Thymus (tissue), 11 donors: Measurements from ENCODE around the gene GJA5. TPM values are rescaled to one million over a fixed set of nuclear protein-coding genes. Genes with fewer than 3 reads are reported as not detected.

Experiments used
- DNase-seq, 9 donors: peaks; one replicate each; pipeline ENCODE4 v3.0.0-alpha.2; 2013; ENCODE audit warnings: low spot score in 9 of 9, low read depth in 6 of 9, missing footprints in 1 of 9
- H3K27ac ChIP-seq, 2 donors: one replicate each; pipeline ENCODE4 v1.5.1; 2013; ENCODE audit warnings: control low read depth in 1 of 2, low read depth in 1 of 2, low read length in 1 of 2, mild to moderate bottlenecking in 1 of 2, moderate library complexity in 1 of 2
- H3K27me3 ChIP-seq, 2 donors: one replicate each; pipeline ENCODE4 v1.5.1; 2013; ENCODE audit warnings: low read length in 1 of 2; ENCODE audit not compliant: control insufficient read depth in 2 of 2, insufficient read depth in 1 of 2
- H3K36me3 ChIP-seq, 2 donors: one replicate each; pipeline ENCODE4 v1.5.1; 2013; ENCODE audit warnings: low read length in 1 of 2, mild to moderate bottlenecking in 1 of 2, moderate library complexity in 1 of 2; ENCODE audit not compliant: control insufficient read depth in 2 of 2, insufficient read depth in 2 of 2
- H3K4me1 ChIP-seq, 2 donors: one replicate each; pipeline ENCODE4 v1.5.1; 2013; ENCODE audit warnings: low read length in 2 of 2; ENCODE audit not compliant: control insufficient read depth in 2 of 2, insufficient read depth in 2 of 2
- H3K4me3 ChIP-seq, 2 donors: one replicate each; pipeline ENCODE4 v1.5.1; 2013; ENCODE audit warnings: low read length in 2 of 2, control low read depth in 1 of 2, mild to moderate bottlenecking in 1 of 2
- H3K9me3 ChIP-seq, 2 donors: one replicate each; pipeline ENCODE4 v1.5.1; 2013; ENCODE audit warnings: low read length in 1 of 2, mild to moderate bottlenecking in 1 of 2; ENCODE audit not compliant: control insufficient read depth in 2 of 2, insufficient read depth in 1 of 2
- WGBS: extraction: QIAGEN DNeasy Blood & Tissue Kit; methylation state at CpG from one replicate; pipeline ENCODE4 v1.1.7; 2013; 5-methylcytosine and 5-hydroxymethylcytosine counted together
- polyA plus RNA-seq: library from polyadenylated mRNA; stranded (reverse); fragments of 200-250 nt; gene quantifications from one replicate; pipeline ENCODE4 v1.2.3, GENCODE V29; 2013
- total RNA-seq: library from RNA; stranded (reverse); fragments of 120-200 nt; gene quantifications from one replicate; pipeline ENCODE4 v1.2.4, GENCODE V29; 2013
- donor health status: healthy.

GJA5 gene
- total and polyA plus RNA-seq, 2 donors, result 1.9 to 4.0 TPM

- no peak for DNase-seq
- 99% methylated on average over 1 of the region's 1 CpG for WGBS
- Histone ChIP-seq H3K9me3 (no peaks in the 10 kb centered on the region), H3K4me3 (no peak overlapping the region), H3K4me1 (no peaks in the 10 kb centered on the region), H3K36me3 (no peaks in the 10 kb centered on the region), H3K27ac (no peak overlapping the region), H3K27me3 (peaks cover 0 to 4% of the 10 kb centered on the region in 2 donors)
These were observed 31.5 kb upstream of the GJA5 start for GRCh38 chr1:147791876-147792275.

- Histone ChIP-seq H3K27ac (no peak overlapping the region), H3K4me3 (no peak overlapping the region), H3K4me1 (no peaks in the 10 kb centered on the region), H3K27me3 (no peaks in the 10 kb centered on the region), H3K9me3 (no peaks in the 10 kb centered on the region), H3K36me3 (no peaks in the 10 kb centered on the region)
- 87% methylated on average over 2 of the region's 2 CpGs for WGBS
- DNase-seq, result no peak
These were observed 27.4 kb upstream of the GJA5 start for GRCh38 chr1:147787765-147788164.

DNA sequence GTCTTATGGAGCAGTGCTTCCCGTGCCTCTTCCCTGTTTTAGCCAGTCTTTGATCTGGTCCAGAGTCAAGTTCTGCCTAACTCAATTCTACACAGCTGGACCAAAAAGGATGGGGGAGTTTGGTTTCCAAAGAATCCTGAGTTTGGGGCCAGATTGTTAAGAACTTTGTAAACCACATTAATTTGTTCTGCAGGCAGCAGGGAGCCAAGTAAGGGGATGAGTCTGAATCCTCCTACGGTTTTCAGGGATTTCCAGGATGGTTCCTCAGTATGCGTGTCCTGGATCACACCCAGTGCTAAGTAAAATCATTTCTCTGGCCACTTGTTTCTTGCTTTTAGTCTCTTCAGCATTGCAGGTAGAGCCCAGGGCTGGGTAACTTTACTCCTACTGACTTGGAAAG, 26.1 kb upstream of the GJA5 start:
- 92% methylated on average over 3 of the region's 3 CpGs for WGBS
- Histone ChIP-seq H3K27me3 (no peaks in the 10 kb centered on the region), H3K9me3 (no peaks in the 10 kb centered on the region), H3K4me3 (no peak overlapping the region), H3K36me3 (no peaks in the 10 kb centered on the region), H3K4me1 (no peaks in the 10 kb centered on the region), H3K27ac (no peak overlapping the region)
- no peak for DNase-seq

DNA sequence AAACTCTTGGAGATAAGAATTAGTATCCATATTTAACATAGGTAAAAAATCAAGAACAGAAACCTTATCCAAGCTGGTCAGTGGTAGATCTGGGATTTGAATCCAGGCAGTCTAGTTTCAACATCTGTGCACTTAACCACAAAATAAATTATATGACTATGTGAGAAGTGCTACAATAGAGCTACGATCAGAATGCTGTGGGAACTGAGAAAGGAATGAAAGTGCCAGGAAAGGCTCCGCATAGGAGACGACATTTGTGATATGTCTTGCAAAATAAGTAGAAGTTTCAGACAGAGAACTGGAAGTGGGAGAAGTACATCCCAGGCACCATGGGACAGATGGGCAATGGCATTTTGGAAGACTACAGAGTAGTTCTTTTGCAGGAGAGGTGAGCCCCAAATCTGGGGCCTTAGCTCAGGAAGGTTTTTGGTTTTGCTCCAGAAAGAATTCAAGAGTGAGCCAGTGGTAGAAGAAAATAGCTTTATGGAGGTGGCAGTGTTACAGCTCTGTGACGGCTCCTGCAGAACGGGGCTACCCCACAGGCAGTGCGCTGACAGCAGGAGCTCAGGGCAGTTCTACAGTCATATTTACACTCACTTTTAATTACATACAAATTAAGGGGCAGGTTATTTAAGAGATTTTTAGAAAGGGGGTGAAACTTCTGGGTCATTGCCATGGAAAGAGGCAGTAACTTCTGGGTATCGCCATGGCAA, 25.5 kb upstream of the GJA5 start:
- WGBS, result 97% methylated on average over 7 of the region's 7 CpGs
- Histone ChIP-seq H3K36me3 (no peaks in the 10 kb centered on the region), H3K27me3 (no peaks in the 10 kb centered on the region), H3K4me1 (no peaks in the 10 kb centered on the region), H3K4me3 (no peak overlapping the region), H3K27ac (no peak overlapping the region), H3K9me3 (no peaks in the 10 kb centered on the region)
- no peak for DNase-seq

GRCh38 chr1:147784941-147785340, 24.5 kb upstream of the GJA5 start:
- Histone ChIP-seq H3K9me3 (no peaks in the 10 kb centered on the region), H3K4me3 (no peak overlapping the region), H3K27ac (no peak overlapping the region), H3K4me1 (no peaks in the 10 kb centered on the region), H3K36me3 (no peaks in the 10 kb centered on the region), H3K27me3 (no peaks in the 10 kb centered on the region)
- DNase-seq, result no peak
- 92% methylated on average over 1 of the region's 1 CpG for WGBS

- 72% methylated on average over 3 of the region's 3 CpGs for WGBS
- Histone ChIP-seq H3K4me3 (no peak overlapping the region), H3K27me3 (no peaks in the 10 kb centered on the region), H3K9me3 (no peaks in the 10 kb centered on the region), H3K27ac (no peak overlapping the region), H3K4me1 (no peaks in the 10 kb centered on the region), H3K36me3 (no peaks in the 10 kb centered on the region)
- DNase-seq, result no peak
These were observed 20.7 kb upstream of the GJA5 start for GRCh38 chr1:147781056-147781471.

DNA sequence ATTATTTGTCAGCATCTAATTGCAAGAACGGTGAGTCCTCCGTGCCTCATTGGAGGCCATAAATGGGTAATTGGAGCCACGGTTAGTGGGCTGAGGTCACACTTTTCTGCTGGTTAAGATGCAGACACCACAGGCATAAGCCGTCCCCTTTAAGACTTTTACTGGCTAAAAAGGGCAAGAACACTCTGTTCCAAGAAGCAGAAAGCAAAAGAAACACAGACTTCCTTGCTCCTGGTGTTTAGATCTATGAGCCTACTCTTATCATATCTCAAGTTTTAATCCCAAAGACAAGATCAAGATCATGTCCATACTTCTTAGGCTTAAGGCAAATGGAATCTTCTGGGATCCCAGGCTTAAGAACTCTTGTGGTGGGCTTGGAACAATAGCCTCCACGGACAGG, 17.3 kb upstream of the GJA5 start:
- no peak overlapping the region for H3K4me3 ChIP-seq
- H3K4me1 ChIP-seq, result no peaks in the 10 kb centered on the region
- 72% methylated on average over 5 of the region's 5 CpGs for WGBS
- no peaks in the 10 kb centered on the region for H3K36me3 ChIP-seq
- DNase-seq, result no peak
- peaks cover 0 to 5% of the 10 kb centered on the region in 2 donors for H3K27me3 ChIP-seq
- no peak overlapping the region for H3K27ac ChIP-seq
- no peaks in the 10 kb centered on the region for H3K9me3 ChIP-seq

- H3K9me3 ChIP-seq, result no peaks in the 10 kb centered on the region
- H3K27ac ChIP-seq, result no peak overlapping the region
- no peak overlapping the region for H3K4me3 ChIP-seq
- H3K36me3 ChIP-seq, result no peaks in the 10 kb centered on the region
- 55% methylated on average over 9 of the region's 9 CpGs for WGBS
- peaks cover 0 to 13% of the 10 kb centered on the region in 2 donors for H3K27me3 ChIP-seq
- no peaks in the 10 kb centered on the region for H3K4me1 ChIP-seq
- DNase-seq, result no peak
These were observed 12.9 kb upstream of the GJA5 start for GRCh38 chr1:147773215-147773715.

DNA sequence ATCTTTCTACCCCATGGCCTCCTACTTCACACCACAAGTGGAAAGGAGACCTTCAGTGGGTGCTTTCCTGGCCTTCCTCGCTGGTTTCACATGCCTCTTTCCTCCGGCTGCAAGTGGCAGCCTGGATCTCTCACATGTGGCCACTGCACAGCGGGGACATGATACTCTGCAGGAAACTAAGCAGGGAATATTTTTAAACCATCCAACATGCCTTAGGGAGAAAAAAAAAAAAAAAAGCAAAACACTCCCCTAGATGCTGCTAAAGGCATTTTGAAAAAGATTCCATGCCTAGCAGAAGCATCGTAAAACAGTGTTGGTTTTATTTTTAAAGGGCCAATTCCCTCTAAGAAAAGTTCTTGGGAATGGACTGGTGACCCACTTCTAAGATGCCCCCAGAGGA, 12.2 kb upstream of the GJA5 start:
- no peaks in the 10 kb centered on the region for H3K36me3 ChIP-seq
- H3K4me3 ChIP-seq, result no peak overlapping the region
- no peak overlapping the region for H3K27ac ChIP-seq
- 84% methylated on average over 4 of the region's 4 CpGs for WGBS
- H3K9me3 ChIP-seq, result no peaks in the 10 kb centered on the region
- peaks cover 0 to 13% of the 10 kb centered on the region in 2 donors for H3K27me3 ChIP-seq
- no peaks in the 10 kb centered on the region for H3K4me1 ChIP-seq
- no peak for DNase-seq
